ENCODE measurements around the gene FAM222A. TPM values are rescaled to one million over a fixed set of nuclear protein-coding genes. Genes with fewer than 3 reads are reported as not detected.

Gene FAM222A
- total RNA-seq, 3 donors from 2014 or later: 1.7 to 4.4 (median 3.5) TPM

GRCh38 chr12:109711596-109712461 lies 1.8 kb upstream of the FAM222A start:
- Histone ChIP-seq H3K36me3 (ENCODE audit: low read depth) (no peaks in the 10 kb centered on the region), H3K9me3 (no peaks in the 10 kb centered on the region), H3K4me1 (ENCODE audit: low read depth) (peaks cover 20% of the 10 kb centered on the region), H3K4me3 (no peak overlapping the region)
- TF ChIP-seq, protein P1, sequence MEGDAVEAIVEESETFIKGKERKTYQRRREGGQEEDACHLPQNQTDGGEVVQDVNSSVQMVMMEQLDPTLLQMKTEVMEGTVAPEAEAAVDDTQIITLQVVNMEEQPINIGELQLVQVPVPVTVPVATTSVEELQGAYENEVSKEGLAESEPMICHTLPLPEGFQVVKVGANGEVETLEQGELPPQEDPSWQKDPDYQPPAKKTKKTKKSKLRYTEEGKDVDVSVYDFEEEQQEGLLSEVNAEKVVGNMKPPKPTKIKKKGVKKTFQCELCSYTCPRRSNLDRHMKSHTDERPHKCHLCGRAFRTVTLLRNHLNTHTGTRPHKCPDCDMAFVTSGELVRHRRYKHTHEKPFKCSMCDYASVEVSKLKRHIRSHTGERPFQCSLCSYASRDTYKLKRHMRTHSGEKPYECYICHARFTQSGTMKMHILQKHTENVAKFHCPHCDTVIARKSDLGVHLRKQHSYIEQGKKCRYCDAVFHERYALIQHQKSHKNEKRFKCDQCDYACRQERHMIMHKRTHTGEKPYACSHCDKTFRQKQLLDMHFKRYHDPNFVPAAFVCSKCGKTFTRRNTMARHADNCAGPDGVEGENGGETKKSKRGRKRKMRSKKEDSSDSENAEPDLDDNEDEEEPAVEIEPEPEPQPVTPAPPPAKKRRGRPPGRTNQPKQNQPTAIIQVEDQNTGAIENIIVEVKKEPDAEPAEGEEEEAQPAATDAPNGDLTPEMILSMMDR (IDR thresholded peaks at IDR 0.05): no peak
- ATAC-seq: no peak
- peak in 1 of 3 donors; percentile 46 for DNase-seq
- intact Hi-C loops (cut with DNase I, micrococcal nuclease): no loop called here

GRCh38 chr12:109714141-109714912 lies 702 bp downstream of the FAM222A start:
- ATAC-seq (peak; percentile 53), DNase-seq (peak; percentile 74 to 82 (median 79))
- Histone ChIP-seq H3K4me3 (peak overlapping the region; percentile 22), H3K36me3 (ENCODE audit: low read depth) (no peaks in the 10 kb centered on the region), H3K4me1 (ENCODE audit: low read depth) (peaks cover 18% of the 10 kb centered on the region), H3K9me3 (no peaks in the 10 kb centered on the region)
- intact Hi-C loops (cut with DNase I, micrococcal nuclease): no loop called here
- TF ChIP-seq, protein P1 (IDR thresholded peaks at IDR 0.05): no peak

DNA sequence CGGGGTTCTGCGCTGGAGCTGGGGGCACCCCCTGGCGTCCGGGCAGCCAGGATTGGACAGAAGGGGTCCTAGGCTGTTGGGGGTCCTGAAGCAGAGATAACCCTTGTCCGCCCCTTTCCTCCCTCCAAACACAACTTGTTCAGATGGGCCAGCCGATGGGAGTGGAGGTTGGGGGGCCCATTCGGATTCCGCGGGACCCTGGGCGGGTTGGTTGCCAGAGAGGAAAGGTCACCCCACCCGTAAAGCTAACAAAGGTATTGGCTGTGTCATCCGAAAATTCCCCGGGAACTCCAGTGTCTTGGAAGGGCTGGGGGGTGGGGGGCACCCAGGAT lies 1.3 kb downstream of the FAM222A start:
- Histone ChIP-seq H3K9me3 (no peaks in the 10 kb centered on the region), H3K4me3 (no peak overlapping the region), H3K4me1 (ENCODE audit: low read depth) (peaks cover 18% of the 10 kb centered on the region), H3K36me3 (ENCODE audit: low read depth) (no peaks in the 10 kb centered on the region)
- intact Hi-C loops (cut with DNase I, micrococcal nuclease): no loop called here
- DNase-seq (no peak), ATAC-seq (no peak)
- TF ChIP-seq, protein P1 (IDR thresholded peaks at IDR 0.05): no peak

- intact Hi-C loops (cut with DNase I, micrococcal nuclease): no loop called here
- H3K36me3 ChIP-seq (ENCODE audit: low read depth): no peaks in the 10 kb centered on the region
- H3K4me1 ChIP-seq (ENCODE audit: low read depth): peaks cover 18% of the 10 kb centered on the region
- DNase-seq (peak; percentile 60 to 68 (median 65)), ATAC-seq (no peak)
- no peaks in the 10 kb centered on the region for H3K9me3 ChIP-seq
- no peak overlapping the region for H3K4me3 ChIP-seq
- TF ChIP-seq, protein P1 (IDR thresholded peaks at IDR 0.05): no peak
These were observed 1.9 kb downstream of the FAM222A start for GRCh38 chr12:109715310-109716091.

DNA sequence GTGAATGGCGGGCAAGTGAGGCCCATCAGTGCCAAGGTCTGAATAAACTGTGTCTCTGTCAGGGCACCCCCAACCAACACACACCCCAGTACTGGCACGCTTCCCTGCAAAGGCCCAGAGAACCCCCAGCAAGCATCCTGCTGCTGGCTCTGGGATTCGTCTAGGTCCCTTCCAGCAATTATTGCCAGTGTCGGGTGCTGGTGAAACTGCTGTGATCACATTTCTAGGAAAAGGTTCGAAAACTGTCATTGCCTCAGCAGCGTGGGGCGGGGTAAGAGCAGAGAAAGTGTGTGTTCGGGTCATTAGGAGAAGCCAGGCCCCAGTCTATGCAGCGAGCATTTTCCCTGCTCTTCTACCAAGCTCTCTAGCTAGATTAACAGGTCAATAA lies 2.5 kb downstream of the FAM222A start:
- DNase-seq: no peak
- intact Hi-C loops (cut with DNase I, micrococcal nuclease): no loop called here

More for the DNA sequence above, 2.5 kb downstream of the FAM222A start:
- TF ChIP-seq, protein P1 (IDR thresholded peaks at IDR 0.05): no peak
- Histone ChIP-seq H3K4me3 (no peak overlapping the region), H3K9me3 (no peaks in the 10 kb centered on the region), H3K36me3 (ENCODE audit: low read depth) (no peaks in the 10 kb centered on the region), H3K4me1 (ENCODE audit: low read depth) (peaks cover 18% of the 10 kb centered on the region)
- ATAC-seq: no peak

Measured in mucosa of descending colon (tissue), 3 donors.